ENCODE results near the gene INO80C.

The INO80C gene

DNA sequence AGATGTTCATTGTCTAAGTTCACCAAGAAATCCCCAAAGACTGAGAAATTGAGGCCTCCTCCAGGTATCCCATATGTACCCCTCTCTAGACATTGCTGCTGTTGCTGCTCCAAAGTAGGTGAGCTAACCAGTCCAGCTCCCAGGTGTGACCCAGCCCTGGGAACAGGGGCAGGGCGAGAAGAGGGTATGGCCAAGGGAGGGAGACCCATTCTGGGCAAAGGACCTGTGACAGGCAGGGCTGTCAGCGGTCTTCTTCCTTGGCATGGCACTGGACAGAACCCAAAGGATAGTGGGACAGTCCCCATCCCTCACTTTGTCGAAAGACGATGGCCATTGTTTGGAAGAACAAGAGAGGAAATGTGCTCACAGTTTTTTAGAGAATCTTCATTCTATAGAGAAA, 7.2 kb upstream of the INO80C start:
- Histone ChIP-seq H2AK5ac (ENCODE audit: low read length) (no peak overlapping the region), H3K23ac (ENCODE audit: low read length) (no peak overlapping the region), H3K79me1 (ENCODE audit: low read length) (peaks cover 12% of the 10 kb centered on the region), H3K9ac (ENCODE audit: low read length) (no peak overlapping the region), H4K91ac (ENCODE audit: low read depth, low read length) (peak overlapping the region; percentile 15), H3K9me3 (ENCODE audit: insufficient read depth, low read depth, low read length) (no peaks in the 10 kb centered on the region), H3K4me2 (ENCODE audit: low read length) (no peak overlapping the region), H2AFZ (ENCODE audit: insufficient read depth, low read length, poor library complexity) (no peak overlapping the region), H3K27ac (ENCODE audit: low read depth, low read length) (no peak overlapping the region), H4K12ac (ENCODE audit: low read depth, low read length) (no peak overlapping the region), H3K14ac (ENCODE audit: low read length) (no peak overlapping the region), H3K4me1 (ENCODE audit: control insufficient read depth in 1 of 2, insufficient read depth in 2 of 2, low read length in 2 of 2) (peaks cover 9 to 18% of the 10 kb centered on the region in 2 experiments), H2BK5ac (ENCODE audit: low read depth, low read length, poor library complexity) (no peak overlapping the region), H3K36me3 (ENCODE audit: control insufficient read depth in 1 of 2, insufficient read depth in 2 of 2, low read length in 2 of 2) (no peaks in the 10 kb centered on the region), H3K18ac (ENCODE audit: low read length) (no peak overlapping the region), H3K4ac (ENCODE audit: low read depth, low read length) (no peak overlapping the region), H3K4me3 (ENCODE audit: low read depth, low read length) (peak overlapping the region; percentile 10), H2BK12ac (ENCODE audit: low read length) (peak overlapping the region; percentile 19), H2BK120ac (ENCODE audit: insufficient read depth, low read length, poor library complexity) (no peak overlapping the region), H3K27me3 (ENCODE audit: insufficient read depth, low read length) (no peaks in the 10 kb centered on the region), H4K8ac (ENCODE audit: low read depth, low read length) (no peak overlapping the region), H3K79me2 (ENCODE audit: control insufficient read depth, insufficient read depth, low read length, poor library complexity) (peaks cover 3% of the 10 kb centered on the region)
- WGBS (ENCODE audit: extremely low coverage, insufficient coverage, insufficient read length), result no CpG with 5 or more reads among the region's 4 CpGs
- DNase-seq, result no peak

DNA sequence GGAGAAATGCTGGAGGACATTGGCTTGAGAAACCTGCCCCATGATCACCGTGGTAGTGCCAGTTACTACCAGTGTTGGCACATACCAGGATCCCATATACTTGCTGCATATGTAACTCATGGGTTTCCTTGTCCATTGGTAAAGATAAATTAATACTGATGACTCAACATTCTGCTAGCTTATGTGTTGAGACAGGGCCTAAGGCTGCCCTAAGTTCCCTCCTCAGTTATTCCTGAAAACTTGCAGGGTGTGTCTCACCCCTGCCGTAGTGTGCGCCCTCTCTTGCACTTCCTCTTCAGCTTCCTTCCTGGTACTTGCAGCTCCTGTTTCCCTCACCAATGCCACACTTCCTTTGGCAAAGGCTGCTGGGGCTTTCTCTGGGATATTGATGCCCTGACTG, 4.3 kb upstream of the INO80C start:
- H2AFZ ChIP-seq (ENCODE audit: insufficient read depth, low read length, poor library complexity), result no peak overlapping the region
- H3K27ac ChIP-seq (ENCODE audit: low read depth, low read length), result no peak overlapping the region
- H3K4me2 ChIP-seq (ENCODE audit: low read length), result no peak overlapping the region
- no peak overlapping the region for H3K9ac ChIP-seq (ENCODE audit: low read length)
- no peak overlapping the region for H2BK5ac ChIP-seq (ENCODE audit: low read depth, low read length, poor library complexity)
- DNase-seq, result no peak
- H4K8ac ChIP-seq (ENCODE audit: low read depth, low read length), result no peak overlapping the region
- H3K4me1 ChIP-seq (ENCODE audit: control insufficient read depth in 1 of 2, insufficient read depth in 2 of 2, low read length in 2 of 2), result peaks cover 0 to 4% of the 10 kb centered on the region in 2 experiments
- no peak overlapping the region for H3K14ac ChIP-seq (ENCODE audit: low read length)
- WGBS (ENCODE audit: extremely low coverage, insufficient coverage, insufficient read length), result no CpG with 5 or more reads among the region's 3 CpGs
- no peaks in the 10 kb centered on the region for H3K36me3 ChIP-seq (ENCODE audit: control insufficient read depth in 1 of 2, insufficient read depth in 2 of 2, low read length in 2 of 2)
- peaks cover 2% of the 10 kb centered on the region for H3K79me2 ChIP-seq (ENCODE audit: control insufficient read depth, insufficient read depth, low read length, poor library complexity)
- H2AK5ac ChIP-seq (ENCODE audit: low read length), result no peak overlapping the region
- H2BK12ac ChIP-seq (ENCODE audit: low read length), result no peak overlapping the region
- H4K12ac ChIP-seq (ENCODE audit: low read depth, low read length), result no peak overlapping the region
- no peak overlapping the region for H3K4ac ChIP-seq (ENCODE audit: low read depth, low read length)
- H3K18ac ChIP-seq (ENCODE audit: low read length), result no peak overlapping the region
- no peaks in the 10 kb centered on the region for H3K27me3 ChIP-seq (ENCODE audit: insufficient read depth, low read length)
- no peak overlapping the region for H3K4me3 ChIP-seq (ENCODE audit: low read depth, low read length)
- peaks cover 8% of the 10 kb centered on the region for H3K79me1 ChIP-seq (ENCODE audit: low read length)
- no peaks in the 10 kb centered on the region for H3K9me3 ChIP-seq (ENCODE audit: insufficient read depth, low read depth, low read length)
- no peak overlapping the region for H3K23ac ChIP-seq (ENCODE audit: low read length)
- H4K91ac ChIP-seq (ENCODE audit: low read depth, low read length), result peak overlapping the region; percentile 37
- no peak overlapping the region for H2BK120ac ChIP-seq (ENCODE audit: insufficient read depth, low read length, poor library complexity)

DNA sequence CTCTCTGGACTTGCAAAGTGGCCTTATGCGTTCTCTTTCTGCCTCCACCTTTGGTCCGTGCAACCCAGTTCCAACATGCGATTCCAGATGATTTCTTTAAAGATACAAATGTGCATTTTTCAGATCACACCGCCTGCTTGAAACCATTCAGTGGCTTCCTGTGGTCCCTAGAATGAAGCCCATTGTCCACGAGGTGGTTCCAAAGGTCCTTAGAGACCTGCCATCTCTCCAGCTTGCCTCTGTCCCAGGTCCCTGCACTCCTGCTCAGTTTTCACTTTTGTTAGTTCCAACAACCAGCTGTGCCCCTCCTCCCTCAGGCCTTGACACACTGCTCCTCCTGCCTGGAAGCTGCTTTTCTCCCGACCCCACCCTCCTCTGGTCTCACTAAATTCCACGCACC, 3.6 kb upstream of the INO80C start:
- Histone ChIP-seq H4K12ac (ENCODE audit: low read depth, low read length) (no peak overlapping the region), H3K36me3 (ENCODE audit: control insufficient read depth in 1 of 2, insufficient read depth in 2 of 2, low read length in 2 of 2) (no peaks in the 10 kb centered on the region), H2AFZ (ENCODE audit: insufficient read depth, low read length, poor library complexity) (no peak overlapping the region), H2BK120ac (ENCODE audit: insufficient read depth, low read length, poor library complexity) (no peak overlapping the region), H3K4me2 (ENCODE audit: low read length) (no peak overlapping the region), H3K4me3 (ENCODE audit: low read depth, low read length) (no peak overlapping the region), H4K8ac (ENCODE audit: low read depth, low read length) (no peak overlapping the region), H4K91ac (ENCODE audit: low read depth, low read length) (no peak overlapping the region), H3K9me3 (ENCODE audit: insufficient read depth, low read depth, low read length) (no peaks in the 10 kb centered on the region), H3K27ac (ENCODE audit: low read depth, low read length) (no peak overlapping the region), H3K4me1 (ENCODE audit: control insufficient read depth in 1 of 2, insufficient read depth in 2 of 2, low read length in 2 of 2) (peaks cover 5% of the 10 kb centered on the region in 2 experiments), H3K9ac (ENCODE audit: low read length) (no peak overlapping the region), H2BK5ac (ENCODE audit: low read depth, low read length, poor library complexity) (no peak overlapping the region), H2BK12ac (ENCODE audit: low read length) (no peak overlapping the region), H3K79me2 (ENCODE audit: control insufficient read depth, insufficient read depth, low read length, poor library complexity) (peaks cover 2% of the 10 kb centered on the region), H2AK5ac (ENCODE audit: low read length) (no peak overlapping the region), H3K18ac (ENCODE audit: low read length) (no peak overlapping the region), H3K4ac (ENCODE audit: low read depth, low read length) (no peak overlapping the region), H3K79me1 (ENCODE audit: low read length) (peaks cover 10% of the 10 kb centered on the region), H3K14ac (ENCODE audit: low read length) (no peak overlapping the region), H3K23ac (ENCODE audit: low read length) (no peak overlapping the region), H3K27me3 (ENCODE audit: insufficient read depth, low read length) (no peaks in the 10 kb centered on the region)
- DNase-seq, result no peak
- WGBS (ENCODE audit: extremely low coverage, insufficient coverage, insufficient read length), result no CpG with 5 or more reads among the region's 7 CpGs

DNA sequence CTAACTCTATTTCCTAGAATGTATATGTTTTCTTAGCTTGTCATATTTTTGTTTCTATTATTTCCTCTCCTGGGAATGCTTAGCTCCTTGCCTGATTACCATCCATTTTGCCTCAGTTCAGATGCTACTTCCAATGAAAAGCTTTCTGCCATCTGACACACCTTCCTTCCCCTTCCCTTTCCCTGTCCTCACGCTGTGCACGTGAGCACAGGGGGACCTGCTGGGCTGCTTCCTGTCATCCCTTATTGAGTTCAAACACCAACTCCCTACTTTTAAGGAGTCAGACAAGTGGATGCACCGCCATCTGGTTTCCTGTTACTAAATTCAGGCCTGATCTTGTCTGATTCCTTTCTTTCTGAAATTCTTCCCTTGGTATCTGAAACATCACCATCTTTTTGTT, 2.4 kb upstream of the INO80C start:
- no peak overlapping the region for H2BK5ac ChIP-seq (ENCODE audit: low read depth, low read length, poor library complexity)
- peaks cover 6% of the 10 kb centered on the region in 2 experiments for H3K4me1 ChIP-seq (ENCODE audit: control insufficient read depth in 1 of 2, insufficient read depth in 2 of 2, low read length in 2 of 2)
- H4K8ac ChIP-seq (ENCODE audit: low read depth, low read length), result no peak overlapping the region
- no peaks in the 10 kb centered on the region for H3K27me3 ChIP-seq (ENCODE audit: insufficient read depth, low read length)
- H3K4ac ChIP-seq (ENCODE audit: low read depth, low read length), result no peak overlapping the region
- peaks cover 10% of the 10 kb centered on the region for H3K79me1 ChIP-seq (ENCODE audit: low read length)
- no peaks in the 10 kb centered on the region for H3K36me3 ChIP-seq (ENCODE audit: control insufficient read depth in 1 of 2, insufficient read depth in 2 of 2, low read length in 2 of 2)
- no peak overlapping the region for H3K14ac ChIP-seq (ENCODE audit: low read length)
- no peak overlapping the region for H2BK120ac ChIP-seq (ENCODE audit: insufficient read depth, low read length, poor library complexity)
- H3K23ac ChIP-seq (ENCODE audit: low read length), result no peak overlapping the region
- no peak for DNase-seq
- no peak overlapping the region for H3K18ac ChIP-seq (ENCODE audit: low read length)
- peaks cover 2% of the 10 kb centered on the region for H3K79me2 ChIP-seq (ENCODE audit: control insufficient read depth, insufficient read depth, low read length, poor library complexity)
- no peak overlapping the region for H3K4me3 ChIP-seq (ENCODE audit: low read depth, low read length)
- H2AK5ac ChIP-seq (ENCODE audit: low read length), result no peak overlapping the region
- H3K27ac ChIP-seq (ENCODE audit: low read depth, low read length), result no peak overlapping the region
- H3K4me2 ChIP-seq (ENCODE audit: low read length), result no peak overlapping the region
- no peak overlapping the region for H4K12ac ChIP-seq (ENCODE audit: low read depth, low read length)
- no peaks in the 10 kb centered on the region for H3K9me3 ChIP-seq (ENCODE audit: insufficient read depth, low read depth, low read length)
- WGBS (ENCODE audit: extremely low coverage, insufficient coverage, insufficient read length), result no CpG with 5 or more reads among the region's 3 CpGs
- H2AFZ ChIP-seq (ENCODE audit: insufficient read depth, low read length, poor library complexity), result no peak overlapping the region
- no peak overlapping the region for H3K9ac ChIP-seq (ENCODE audit: low read length)
- H4K91ac ChIP-seq (ENCODE audit: low read depth, low read length), result no peak overlapping the region
- H2BK12ac ChIP-seq (ENCODE audit: low read length), result no peak overlapping the region

Data from trophoblast cell (in vitro differentiated cells and primary cell).